GM12865 (cell line): ENCODE data around the gene IGFN1.

Source experiments
- DNase-seq: peaks from one replicate; pipeline ENCODE4 v3.0.0; 2010; ENCODE audit warnings: low read depth
- H3K4me3 ChIP-seq: 2 replicates; pipeline ENCODE4 v1.5.1; 2011; ENCODE audit warnings: mild to moderate bottlenecking, low read depth, low read length, control low read depth
- CTCF ChIP-seq: IDR thresholded peaks from 2 replicates; pipeline ENCODE4 v1.5.1; 2011; ENCODE audit warnings: low read length, control low read depth, low read depth, inconsistent platforms; ENCODE audit not compliant: insufficient read depth; ENCODE audit errors: missing control alignments

Gene IGFN1

GRCh38 chr1:201264554-201264953 lies 73.9 kb downstream of the IGFN1 start:
- TF ChIP-seq CTCF = no peak
- no peak overlapping the region for H3K4me3 ChIP-seq
- no peak for DNase-seq

- no peak for TF ChIP-seq CTCF
- DNase-seq = no peak
- no peak overlapping the region for H3K4me3 ChIP-seq
Observed at GRCh38 chr1:201265756-201266155, 75.1 kb downstream of the IGFN1 start.

- TF ChIP-seq CTCF = no peak
- no peak for DNase-seq
- H3K4me3 ChIP-seq = no peak overlapping the region
Observed at GRCh38 chr1:201266276-201266675, 75.7 kb downstream of the IGFN1 start.

DNA sequence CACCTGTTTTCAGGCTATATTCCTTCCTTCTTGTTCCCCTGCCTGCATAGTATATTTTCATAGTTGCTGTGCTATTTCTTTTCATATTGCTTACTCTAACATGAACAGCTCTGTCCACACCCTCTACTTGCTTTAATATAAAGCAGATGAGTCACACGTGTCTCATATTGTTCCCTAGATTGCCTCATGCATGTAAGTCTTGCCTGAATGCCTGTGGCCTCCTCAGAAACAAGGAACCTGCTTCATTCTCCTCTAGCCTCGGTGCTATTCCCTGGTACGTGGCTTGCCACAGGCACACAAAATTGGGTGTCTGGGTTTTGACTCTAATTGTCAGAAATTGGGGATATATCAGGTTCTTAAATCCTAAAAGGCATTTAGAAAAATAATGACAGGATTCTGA lies 76.2 kb downstream of the IGFN1 start:
- H3K4me3 ChIP-seq = no peak overlapping the region
- no peak for DNase-seq
- no peak for TF ChIP-seq CTCF

- TF ChIP-seq CTCF = no peak
- H3K4me3 ChIP-seq = no peak overlapping the region
- DNase-seq = no peak
Observed at GRCh38 chr1:201267481-201268229, 77.0 kb downstream of the IGFN1 start.

DNA sequence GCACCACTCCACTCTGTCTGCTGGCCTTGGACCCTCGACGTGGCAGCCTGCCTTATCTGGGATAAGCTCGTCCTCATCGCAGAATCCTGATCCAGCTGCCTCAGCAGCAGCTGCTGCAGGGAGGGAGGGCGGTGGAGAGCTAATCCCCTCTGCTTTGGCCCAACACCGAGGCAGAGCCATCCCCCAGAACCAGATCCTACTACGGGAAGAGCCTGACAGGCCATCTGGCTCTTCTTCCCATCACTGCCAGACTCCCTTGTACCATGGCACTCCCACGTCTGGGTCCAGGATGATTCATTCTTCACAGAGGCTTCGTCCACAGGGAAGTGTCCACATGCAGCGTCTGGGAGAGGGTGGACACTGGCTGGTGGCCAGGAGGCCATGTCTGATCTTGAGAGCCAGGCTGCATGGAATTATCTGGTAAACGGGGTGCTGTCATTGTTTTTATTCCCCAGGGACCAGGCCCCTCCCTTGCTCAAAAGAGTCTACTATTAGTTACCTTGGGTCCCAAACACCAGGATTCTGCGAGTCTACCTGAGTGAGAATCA lies 78.1 kb downstream of the IGFN1 start:
- no peak for TF ChIP-seq CTCF
- no peak for DNase-seq
- H3K4me3 ChIP-seq = no peak overlapping the region

DNA sequence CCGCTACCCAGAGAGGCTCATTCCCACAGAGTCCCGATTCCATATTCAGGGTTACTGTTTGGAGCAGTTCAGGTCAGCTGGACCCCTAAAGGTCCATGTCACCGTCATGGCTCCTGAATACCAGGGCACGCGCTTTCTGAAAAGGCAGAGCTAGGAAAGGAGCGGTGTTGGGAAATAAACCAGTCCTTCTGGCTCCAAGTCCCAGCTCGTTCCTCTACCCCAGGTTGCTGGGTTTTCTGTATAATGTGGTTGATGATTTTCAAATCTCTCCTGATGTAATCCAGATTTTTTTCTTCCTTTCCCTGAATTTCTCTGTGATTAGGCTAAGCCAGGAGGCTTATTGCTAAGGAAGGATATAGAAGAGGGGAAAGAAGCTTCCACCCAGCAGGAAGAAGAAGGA lies 78.7 kb downstream of the IGFN1 start:
- TF ChIP-seq CTCF = no peak
- no peak for DNase-seq
- no peak overlapping the region for H3K4me3 ChIP-seq
